ENCODE results near the gene ZSWIM6. TPM values are rescaled to one million over a fixed set of nuclear protein-coding genes. Genes with fewer than 3 reads are reported as not detected.

The ZSWIM6 gene
- total RNA-seq, 1 donor from 2014 or later, result 20.3 TPM

GRCh38 chr5:61477788-61478187 lies 145.7 kb downstream of the ZSWIM6 start:
- Mint-ChIP-seq H3K4me1 (ENCODE audit: low read depth) (peaks cover 4% of the 10 kb centered on the region), H3K9me3 (ENCODE audit: low read depth) (no peaks in the 10 kb centered on the region), H3K27ac (ENCODE audit: unreplicated experiment) (no peak overlapping the region), H3K27me3 (ENCODE audit: low read depth) (no peaks in the 10 kb centered on the region), H3K36me3 (ENCODE audit: low read depth) (peaks cover 3% of the 10 kb centered on the region), H3K4me3 (ENCODE audit: unreplicated experiment) (no peak overlapping the region)
- no peak for TF ChIP-seq CTCF (IDR thresholded peaks at IDR 0.05)
- no peak for DNase-seq (ENCODE audit: low spot score)

DNA sequence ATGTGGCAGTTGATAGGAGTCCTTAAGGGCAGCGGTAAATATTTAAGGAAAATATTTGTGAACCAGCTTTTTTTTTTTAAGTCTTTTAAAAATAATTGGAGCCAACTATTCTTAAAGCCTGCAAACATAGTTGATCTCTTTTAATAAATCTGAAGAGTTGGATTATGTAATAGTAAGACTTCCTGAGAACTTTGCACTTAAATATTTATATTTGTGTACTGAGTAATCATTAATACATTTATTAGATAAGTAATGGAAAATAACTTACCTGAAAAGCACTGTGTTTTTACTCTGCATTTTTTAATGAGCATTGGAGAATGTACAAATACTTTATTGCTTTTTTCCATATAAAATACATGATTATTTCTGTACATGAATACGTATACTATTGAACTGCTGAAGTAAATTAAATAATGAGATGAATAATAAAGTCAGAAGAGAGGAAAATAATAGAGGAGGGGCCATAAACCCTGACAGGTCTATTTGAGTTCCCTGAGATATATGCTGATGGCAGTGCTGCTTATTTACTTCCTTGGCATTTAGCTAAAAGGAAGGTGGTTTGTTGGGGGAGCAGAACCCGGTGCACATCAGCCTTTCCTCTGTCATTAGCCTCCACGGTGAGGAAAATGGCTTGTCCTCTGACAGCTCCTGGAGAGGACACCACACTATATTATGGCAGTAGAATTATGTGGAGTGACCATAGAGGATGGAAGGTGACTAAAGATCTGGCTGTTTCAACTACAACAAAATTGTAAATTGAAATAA lies 148.0 kb downstream of the ZSWIM6 start:
- H3K4me1 Mint-ChIP-seq (ENCODE audit: low read depth), result peaks cover 4% of the 10 kb centered on the region
- no peaks in the 10 kb centered on the region for H3K27me3 Mint-ChIP-seq (ENCODE audit: low read depth)
- H3K36me3 Mint-ChIP-seq (ENCODE audit: low read depth), result peaks cover 5% of the 10 kb centered on the region
- no peak for DNase-seq (ENCODE audit: low spot score)
- H3K9me3 Mint-ChIP-seq (ENCODE audit: low read depth), result no peaks in the 10 kb centered on the region
- H3K27ac Mint-ChIP-seq (ENCODE audit: unreplicated experiment), result no peak overlapping the region
- TF ChIP-seq CTCF (IDR thresholded peaks at IDR 0.05), result no peak
- no peak overlapping the region for H3K4me3 Mint-ChIP-seq (ENCODE audit: unreplicated experiment)

DNA sequence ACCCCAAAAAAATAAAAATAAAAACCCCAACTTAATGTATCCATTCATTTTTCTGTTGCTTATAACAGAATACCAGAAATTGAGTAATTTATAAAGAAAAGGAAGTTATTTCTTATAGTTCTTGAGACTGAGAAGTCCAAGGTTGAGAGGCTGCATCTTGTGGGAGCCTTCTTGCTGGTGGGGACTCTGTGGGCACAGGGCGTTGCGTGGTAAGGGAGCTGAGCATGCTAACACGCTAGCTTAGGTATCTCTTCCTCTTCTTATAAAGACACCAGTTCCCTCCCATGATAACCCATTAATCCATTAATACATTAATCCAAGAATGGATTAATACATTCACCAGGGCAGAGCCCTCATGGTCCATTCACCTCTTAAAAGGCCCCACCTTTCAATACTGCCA lies 150.9 kb downstream of the ZSWIM6 start:
- Mint-ChIP-seq H3K36me3 (ENCODE audit: low read depth) (peaks cover 9% of the 10 kb centered on the region), H3K27ac (ENCODE audit: unreplicated experiment) (no peak overlapping the region), H3K4me1 (ENCODE audit: low read depth) (peaks cover 18% of the 10 kb centered on the region), H3K27me3 (ENCODE audit: low read depth) (no peaks in the 10 kb centered on the region), H3K4me3 (ENCODE audit: unreplicated experiment) (no peak overlapping the region), H3K9me3 (ENCODE audit: low read depth) (no peaks in the 10 kb centered on the region)
- no peak for DNase-seq (ENCODE audit: low spot score)
- no peak for TF ChIP-seq CTCF (IDR thresholded peaks at IDR 0.05)

DNA sequence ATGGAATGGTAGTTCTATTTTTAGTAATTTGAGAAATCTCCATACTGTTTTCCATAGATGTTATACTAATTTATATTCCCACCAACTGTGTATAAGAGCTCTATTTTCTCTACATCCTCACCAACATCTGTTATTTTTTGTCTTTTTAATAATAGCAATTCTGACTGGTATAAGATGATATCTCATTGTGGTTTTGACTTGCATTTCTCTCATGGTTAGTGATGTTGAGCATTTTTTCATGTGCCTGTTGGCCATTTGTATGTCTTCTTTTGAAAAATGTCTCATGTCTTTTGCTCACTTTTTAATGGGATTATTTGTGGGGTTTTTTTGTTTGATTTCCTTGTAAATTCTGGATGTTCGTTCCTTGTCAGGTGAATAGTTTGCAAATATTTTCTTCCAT lies 154.4 kb downstream of the ZSWIM6 start:
- no peak for DNase-seq (ENCODE audit: low spot score)

DNA sequence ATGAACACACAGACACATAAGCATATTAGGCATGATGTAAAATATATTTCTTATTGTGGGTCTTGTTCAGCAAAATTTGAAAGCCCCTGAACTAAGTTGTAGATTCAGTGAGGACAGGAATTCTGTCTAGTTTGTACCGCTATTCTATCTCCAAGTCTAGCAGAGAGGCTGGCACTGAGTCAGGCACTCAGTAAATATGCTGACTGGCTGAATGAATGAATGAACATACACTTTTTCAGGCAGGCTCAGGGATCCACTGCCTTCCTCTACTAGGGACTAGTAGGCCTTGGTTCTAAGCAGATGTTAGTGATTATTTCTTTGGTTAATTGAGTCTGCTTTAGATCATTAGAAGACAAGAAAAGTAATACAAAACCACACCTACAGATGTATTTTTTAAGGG lies 157.5 kb downstream of the ZSWIM6 start:
- TF ChIP-seq CTCF (IDR thresholded peaks at IDR 0.05), result no peak
- no peaks in the 10 kb centered on the region for H3K27me3 Mint-ChIP-seq (ENCODE audit: low read depth)
- peaks cover 13% of the 10 kb centered on the region for H3K4me1 Mint-ChIP-seq (ENCODE audit: low read depth)
- no peak overlapping the region for H3K4me3 Mint-ChIP-seq (ENCODE audit: unreplicated experiment)
- no peaks in the 10 kb centered on the region for H3K9me3 Mint-ChIP-seq (ENCODE audit: low read depth)
- no peak for DNase-seq (ENCODE audit: low spot score)
- no peak overlapping the region for H3K27ac Mint-ChIP-seq (ENCODE audit: unreplicated experiment)
- peaks cover 10% of the 10 kb centered on the region for H3K36me3 Mint-ChIP-seq (ENCODE audit: low read depth)

More for the DNA sequence above, 154.4 kb downstream of the ZSWIM6 start:
- peak overlapping the region; percentile 55 for H3K27ac Mint-ChIP-seq (ENCODE audit: unreplicated experiment)
- no peaks in the 10 kb centered on the region for H3K27me3 Mint-ChIP-seq (ENCODE audit: low read depth)
- no peak overlapping the region for H3K4me3 Mint-ChIP-seq (ENCODE audit: unreplicated experiment)
- no peaks in the 10 kb centered on the region for H3K9me3 Mint-ChIP-seq (ENCODE audit: low read depth)
- H3K4me1 Mint-ChIP-seq (ENCODE audit: low read depth), result peaks cover 13% of the 10 kb centered on the region
- peaks cover 9% of the 10 kb centered on the region for H3K36me3 Mint-ChIP-seq (ENCODE audit: low read depth)
- no peak for TF ChIP-seq CTCF (IDR thresholded peaks at IDR 0.05)

Measured in chondrocyte (in vitro differentiated cells).